ENCODE measurements around the gene CUL1. TPM values are rescaled to one million over a fixed set of nuclear protein-coding genes. Genes with fewer than 3 reads are reported as not detected.

CUL1 gene
- total and polyA plus RNA-seq, 12 donors = 14.0 to 53.4 (median 43.5) TPM

GRCh38 chr7:148746135-148746534 is 47.4 kb downstream of the CUL1 start:
- Histone ChIP-seq H3K9me3 (peaks cover 0 to 11% (median 0%) of the 10 kb centered on the region in 11 donors), H3K27ac (no peak overlapping the region), H3K4me1 (no peaks in the 10 kb centered on the region), H3K27me3 (no peaks in the 10 kb centered on the region), H3K36me3 (peaks cover 0 to 44% (median 6%) of the 10 kb centered on the region in 9 donors), H3K4me3 (no peak overlapping the region)
- ATAC-seq = no peak
- TF ChIP-seq CTCF (IDR thresholded peaks at IDR 0.05) = no peak
- intact Hi-C loops (cut with DNase I) = no loop called here
- DNase-seq = no peak
- WGBS, 2 donors = 89 to 94% methylated on average over 3 of the region's 3 CpGs

- Histone ChIP-seq H3K9me3 (peaks cover 0 to 11% (median 0%) of the 10 kb centered on the region in 11 donors), H3K27ac (no peak overlapping the region), H3K36me3 (peaks cover 0 to 36% (median 6%) of the 10 kb centered on the region in 9 donors), H3K4me1 (no peaks in the 10 kb centered on the region), H3K27me3 (no peaks in the 10 kb centered on the region), H3K4me3 (no peak overlapping the region)
- 51 to 53% methylated on average over 3 of the region's 3 CpGs for WGBS, 2 donors
- ATAC-seq (no peak), DNase-seq (no peak)
- no peak for TF ChIP-seq CTCF (IDR thresholded peaks at IDR 0.05)
- intact Hi-C loops (cut with DNase I) = no loop called here
Measured at GRCh38 chr7:148747274-148747673, 48.6 kb downstream of the CUL1 start.

- no peak overlapping the region for H3K27ac ChIP-seq
- intact Hi-C loops (cut with DNase I) = no loop called here
- ATAC-seq (no peak), DNase-seq (no peak)
- 96 to 99% methylated on average over 8 of the region's 8 CpGs for WGBS, 2 donors
- H3K4me1 ChIP-seq = no peaks in the 10 kb centered on the region
- H3K27me3 ChIP-seq = no peaks in the 10 kb centered on the region
- H3K9me3 ChIP-seq = peaks cover 0 to 3% (median 0%) of the 10 kb centered on the region in 11 donors
- TF ChIP-seq CTCF (IDR thresholded peaks at IDR 0.05) = no peak
- peaks cover 0 to 46% (median 8%) of the 10 kb centered on the region in 9 donors for H3K36me3 ChIP-seq
- H3K4me3 ChIP-seq = no peak overlapping the region
Measured at GRCh38 chr7:148750442-148751355, 52.0 kb downstream of the CUL1 start.

- no peaks in the 10 kb centered on the region for H3K4me1 ChIP-seq
- H3K36me3 ChIP-seq = peaks cover 0 to 50% (median 14%) of the 10 kb centered on the region in 9 donors
- H3K27ac ChIP-seq = no peak overlapping the region
- DNase-seq (no peak), ATAC-seq (no peak)
- WGBS, 2 donors = 71 to 76% methylated on average over 4 of the region's 4 CpGs
- peaks cover 0 to 3% (median 0%) of the 10 kb centered on the region in 11 donors for H3K9me3 ChIP-seq
- H3K27me3 ChIP-seq = no peaks in the 10 kb centered on the region
- no peak for TF ChIP-seq CTCF (IDR thresholded peaks at IDR 0.05)
- H3K4me3 ChIP-seq = no peak overlapping the region
- intact Hi-C loops (cut with DNase I) = no loop called here
Measured at GRCh38 chr7:148753224-148753623, 54.5 kb downstream of the CUL1 start.
